ENCODE measurements around the gene TOX3.

Gene TOX3

GRCh38 chr16:52547004-52547833, at the start of gene TOX3:
TSS of gene TOX3 (minus strand) at chr16:52547143. CDS start at chr16:52546723, 420 bp downstream.
- DNase-seq = no peak

GRCh38 chr16:52592778-52593177, 45.8 kb upstream of the TOX3 start:
- DNase-seq = no peak

- no peak for DNase-seq
Measured at GRCh38 chr16:52591934-52592592, 45.1 kb upstream of the TOX3 start.

GRCh38 chr16:52591471-52591870, 44.5 kb upstream of the TOX3 start:
- DNase-seq = no peak

GRCh38 chr16:52586159-52586558, 39.2 kb upstream of the TOX3 start:
- DNase-seq = no peak

- no peak for DNase-seq
Measured at GRCh38 chr16:52584354-52585320, 37.7 kb upstream of the TOX3 start.

GRCh38 chr16:52581530-52581929, 34.6 kb upstream of the TOX3 start:
- no peak for DNase-seq

GRCh38 chr16:52580488-52580887, 33.5 kb upstream of the TOX3 start:
- DNase-seq = no peak

- no peak for DNase-seq
Measured at GRCh38 chr16:52578829-52579498, 32.0 kb upstream of the TOX3 start.

GRCh38 chr16:52578007-52578828, 31.3 kb upstream of the TOX3 start:
- DNase-seq = no peak

- DNase-seq = no peak
Measured at GRCh38 chr16:52577130-52577706, 30.3 kb upstream of the TOX3 start.

GRCh38 chr16:52573365-52574299, 26.7 kb upstream of the TOX3 start:
- no peak for DNase-seq

- DNase-seq = no peak
Measured at GRCh38 chr16:52572656-52573055, 25.7 kb upstream of the TOX3 start.

GRCh38 chr16:52570495-52571091, 23.6 kb upstream of the TOX3 start:
- DNase-seq = no peak

- no peak for DNase-seq
Measured at GRCh38 chr16:52569701-52570100, 22.8 kb upstream of the TOX3 start.

- DNase-seq = no peak
Measured at GRCh38 chr16:52568983-52569690, 22.2 kb upstream of the TOX3 start.

GRCh38 chr16:52568495-52568894, 21.6 kb upstream of the TOX3 start:
- DNase-seq = no peak

GRCh38 chr16:52567193-52567592, 20.2 kb upstream of the TOX3 start:
- DNase-seq = no peak
